Stimulated activated CD4-positive, alpha-beta T cell treated with anti-CD3 and anti-CD28 coated beads, Interleukin-2, amount 100 ng/mL, for 4 hours (primary cell): Measurements from ENCODE around the gene APLP1.
"Not testable (repeated sequence)": the region's sequence is repeated elsewhere in the genome, so short reads cannot be mapped to it uniquely, and the experiment has no call there.

Experiments used
- DNase-seq: peaks from one replicate; pipeline ENCODE4 v3.0.0-alpha.2; 2020; ENCODE audit warnings: low read depth

The APLP1 gene

DNA sequence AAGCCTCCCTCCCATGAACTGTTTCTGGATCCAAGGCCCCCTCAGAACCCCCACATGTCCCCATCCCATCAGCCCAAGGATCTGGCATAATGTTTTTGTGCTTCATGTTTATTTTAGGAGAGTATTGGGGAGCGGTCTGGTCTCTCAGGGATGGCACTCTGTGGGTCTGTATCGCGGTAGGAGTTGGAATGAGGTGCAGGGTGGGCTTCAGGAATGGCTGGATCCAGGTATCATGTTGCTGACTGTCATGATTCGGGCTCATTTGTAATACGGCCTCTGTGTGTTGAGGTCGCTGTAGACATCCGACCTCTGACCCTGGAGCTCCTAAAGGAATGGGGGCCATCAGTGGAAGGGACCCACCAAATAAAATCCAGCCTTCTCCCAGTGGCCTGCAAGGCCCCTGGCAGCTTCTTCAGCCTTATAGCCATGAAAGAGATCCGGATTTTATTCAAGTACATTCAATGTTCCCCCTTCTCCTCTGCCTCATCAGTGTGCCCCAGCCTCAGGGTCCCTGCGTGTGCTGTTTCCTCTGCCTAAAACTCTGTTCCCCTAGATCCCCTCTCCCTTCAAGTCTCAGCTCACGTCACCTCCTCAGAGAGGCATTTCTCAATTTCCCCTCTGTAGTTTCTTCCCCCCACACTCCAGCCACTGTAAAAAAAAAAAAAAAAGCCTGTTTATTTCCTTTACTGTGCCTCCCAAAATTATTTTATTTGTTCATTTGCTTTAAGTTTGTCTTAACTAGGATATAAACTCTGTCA is 36.1 kb downstream of the APLP1 start:
- DNase-seq: no peak

DNA sequence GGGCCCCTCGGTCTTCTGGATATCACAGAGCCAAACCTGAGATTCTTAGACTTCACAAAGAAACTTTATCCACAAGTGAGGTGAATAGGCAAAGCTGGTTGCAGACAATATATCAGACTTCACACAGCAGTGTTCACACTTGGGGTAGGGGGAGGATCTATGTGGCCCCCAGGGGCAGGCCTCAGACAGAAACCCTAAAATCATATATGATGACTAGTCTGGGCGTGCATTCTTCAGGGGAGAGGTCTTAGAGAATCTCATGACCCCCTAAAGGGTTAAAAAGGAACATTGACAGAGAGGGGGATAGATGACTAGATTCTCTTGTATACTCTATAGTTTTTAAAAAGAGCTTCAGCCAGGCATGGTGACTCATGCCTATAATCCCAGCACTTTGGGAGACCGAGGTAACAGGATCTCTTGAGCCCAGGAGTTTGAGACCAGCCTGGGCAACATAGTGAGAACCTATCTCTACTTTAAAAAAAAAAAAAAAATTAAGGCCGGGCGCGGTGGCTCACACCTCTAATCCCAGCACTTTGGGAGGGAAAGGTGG is 36.9 kb downstream of the APLP1 start:
- no peak for DNase-seq

DNA sequence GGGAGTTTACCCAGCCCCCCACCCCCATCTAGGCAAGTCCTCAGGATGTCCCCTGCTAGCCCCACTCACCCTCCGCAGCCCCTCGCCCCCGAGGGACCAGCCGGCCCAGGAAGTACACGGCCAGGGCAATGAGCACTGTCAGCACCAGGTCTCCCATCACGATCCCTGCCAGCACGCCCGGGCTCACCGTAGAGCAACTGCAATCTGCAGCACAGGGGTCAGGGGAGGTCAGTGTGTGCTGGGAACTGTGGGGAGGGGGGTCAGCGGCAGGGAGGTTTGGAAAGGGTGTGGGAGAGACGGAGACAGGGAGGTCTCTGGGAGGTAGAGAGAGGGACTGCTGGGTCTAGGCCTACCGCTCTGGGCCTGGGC is 39.0 kb downstream of the APLP1 start:
- no peak for DNase-seq

GRCh38 chr19:35908010-35908441 is 39.7 kb downstream of the APLP1 start, which contains the start of gene TYROBP:
Gene TYROBP (minus strand): TSS chr19:35908295. CDS start chr19:35908228, 67 bp downstream.
- no peak for DNase-seq

DNA sequence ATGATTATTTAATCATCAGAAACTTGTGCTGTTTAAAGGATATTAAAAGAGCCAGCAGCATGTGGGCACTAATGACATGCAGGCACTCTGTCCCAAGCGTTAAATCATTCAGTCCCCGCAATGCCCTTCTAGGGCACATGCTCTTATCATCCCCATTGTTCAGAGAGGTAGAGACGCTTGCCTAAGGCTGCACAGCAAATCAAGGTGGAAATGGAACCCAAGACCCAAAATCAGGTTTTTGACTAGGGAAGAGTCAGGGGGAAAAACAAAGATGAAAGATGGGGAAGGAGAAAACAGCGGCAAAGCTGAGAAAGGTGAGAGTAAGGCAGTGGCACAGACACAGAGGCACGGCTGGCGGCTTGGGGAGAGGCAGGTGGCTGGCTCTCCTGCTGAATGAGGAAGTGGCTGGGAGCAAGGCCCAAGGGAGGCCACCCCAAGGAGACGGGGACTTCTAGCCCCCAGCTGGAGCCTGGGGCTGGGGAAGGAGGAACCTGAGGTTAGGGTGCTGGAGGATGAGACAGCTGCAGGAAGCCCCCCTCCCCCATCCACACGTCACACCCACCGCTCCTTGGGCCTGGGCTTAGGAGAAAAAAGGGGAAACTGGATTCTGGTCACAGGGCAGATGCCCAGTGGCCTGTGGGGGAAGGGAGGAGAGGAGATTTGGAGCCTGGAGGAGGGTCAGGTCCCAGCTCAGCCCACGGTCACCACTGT is 40.8 kb downstream of the APLP1 start:
- DNase-seq: no peak

DNA sequence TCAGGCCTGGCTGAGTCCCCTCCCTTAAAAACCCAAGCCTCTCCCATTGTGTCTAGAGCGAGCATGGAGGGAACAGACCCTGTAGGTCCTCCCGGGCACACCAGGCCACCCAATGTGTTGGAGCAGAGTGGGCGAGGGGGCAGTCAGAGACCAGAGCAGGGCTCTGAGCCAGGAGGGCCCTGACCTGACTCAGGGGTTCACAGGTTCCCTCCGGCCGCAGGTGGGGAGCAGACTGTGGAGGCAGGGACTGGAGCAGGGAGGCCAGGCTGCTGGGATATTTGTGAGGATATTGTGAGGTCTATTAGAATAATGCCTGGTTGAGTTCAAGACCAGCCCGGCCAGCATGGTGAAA is 41.3 kb downstream of the APLP1 start:
- no peak for DNase-seq

- not testable (repeated sequence) for DNase-seq
Measured at GRCh38 chr19:35910355-35910754, 42.0 kb downstream of the APLP1 start.

- no peak for DNase-seq
Measured at GRCh38 chr19:35911173-35911572, 42.8 kb downstream of the APLP1 start.

GRCh38 chr19:35911790-35912189 is 43.4 kb downstream of the APLP1 start:
- no peak for DNase-seq

- DNase-seq: no peak
Measured at GRCh38 chr19:35913589-35913988, 45.2 kb downstream of the APLP1 start.

GRCh38 chr19:35915443-35915842 is 47.1 kb downstream of the APLP1 start:
- no peak for DNase-seq

DNA sequence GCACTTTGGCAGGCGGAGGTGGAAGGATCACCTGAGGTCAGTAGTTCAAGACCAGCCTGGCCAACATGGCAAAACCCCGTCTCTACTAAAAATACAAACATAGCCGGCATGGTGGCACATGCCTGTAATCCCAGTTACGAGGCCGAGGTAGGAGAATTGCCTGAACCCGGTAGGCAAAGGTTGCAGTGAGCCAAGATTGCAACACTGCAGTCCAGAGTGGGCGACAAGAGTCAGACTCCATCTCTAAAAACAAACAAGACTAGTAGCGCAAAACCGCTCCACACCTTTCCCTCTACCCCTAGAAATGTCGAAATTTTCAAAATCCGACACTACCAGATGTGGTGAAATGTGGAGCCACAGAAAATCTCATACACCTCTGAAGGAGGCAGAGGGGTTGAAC is 50.9 kb downstream of the APLP1 start:
- DNase-seq: no peak

DNA sequence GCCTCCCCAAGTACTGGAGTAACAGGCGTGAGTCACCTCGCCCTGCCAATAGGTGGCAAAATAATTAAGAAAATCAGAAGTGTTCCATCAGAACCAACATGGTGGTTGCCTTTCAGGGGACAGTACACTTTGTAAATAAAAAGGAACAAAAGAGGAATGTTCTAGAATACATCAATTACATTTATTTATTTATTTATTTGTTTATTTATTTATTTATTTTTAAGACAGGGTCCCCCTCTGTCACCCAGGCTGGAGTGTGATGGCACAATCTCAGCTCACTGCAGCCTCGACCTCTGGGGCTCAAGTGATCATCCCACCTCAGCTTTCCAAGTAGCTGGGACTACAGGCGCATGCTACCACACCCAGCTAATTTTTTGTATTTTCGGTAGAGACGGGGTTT is 52.6 kb downstream of the APLP1 start:
- DNase-seq: no peak

DNA sequence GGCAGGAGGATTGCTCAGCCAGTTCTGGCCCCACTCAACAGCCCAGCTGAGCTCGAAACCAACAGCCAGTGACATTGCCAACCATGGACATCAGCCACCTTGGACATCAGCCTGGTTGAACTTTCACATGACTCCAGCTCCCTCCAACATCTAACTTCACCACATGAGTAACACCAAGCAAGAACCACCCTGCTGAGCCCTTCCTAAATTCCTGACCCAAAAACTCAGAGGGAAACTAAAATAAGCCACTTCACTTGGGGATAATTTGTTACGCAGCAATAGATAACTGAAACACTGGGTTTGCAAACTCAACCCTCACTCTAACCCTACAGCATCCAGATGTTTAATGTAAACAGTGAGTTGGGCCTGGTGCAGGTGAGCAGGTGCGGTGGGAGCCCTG is 57.1 kb downstream of the APLP1 start:
- DNase-seq: no peak

DNA sequence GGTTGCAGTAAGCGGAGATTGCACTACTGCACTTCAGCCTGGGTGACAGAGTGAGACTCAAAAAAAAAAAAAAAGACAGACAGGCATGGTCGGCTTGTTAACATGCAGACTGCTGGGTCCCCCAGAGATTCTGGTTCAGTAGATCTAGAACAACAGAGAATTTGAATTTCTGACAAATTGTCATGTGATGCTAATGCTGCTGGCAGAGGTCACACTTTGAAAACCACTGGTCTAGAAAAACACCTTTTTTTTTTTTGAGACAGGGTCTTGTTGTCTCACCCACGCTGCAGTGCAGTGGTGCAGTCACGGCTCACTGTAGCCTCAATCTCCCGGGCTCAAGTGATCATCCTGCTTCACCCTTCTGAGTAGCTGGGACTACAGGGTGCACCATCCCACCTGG is 60.1 kb downstream of the APLP1 start:
- DNase-seq: no peak
